ENCODE data around the gene STK11IP.

Gene STK11IP

DNA sequence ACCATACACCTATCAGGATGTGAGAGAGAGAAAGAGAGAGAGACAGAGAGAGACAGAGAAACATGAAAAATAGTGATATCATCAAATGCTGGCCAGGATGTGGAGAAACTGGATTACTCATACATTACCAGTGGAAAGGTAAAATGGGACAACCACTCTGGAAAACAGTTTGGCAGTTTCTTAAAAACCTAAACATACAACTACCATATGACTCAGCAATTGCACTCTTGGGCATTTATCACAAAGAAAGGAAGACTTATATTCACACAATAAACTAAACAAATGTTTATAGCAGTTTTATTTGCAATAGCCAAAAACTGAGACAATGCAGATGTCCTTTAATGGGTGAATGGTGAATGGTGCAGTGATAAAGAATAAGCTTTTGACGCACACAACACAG is 58.9 kb downstream of the STK11IP start:
- no peak for DNase-seq

GRCh38 chr2:219658196-219658846 is 60.7 kb downstream of the STK11IP start:
- no peak for DNase-seq

DNA sequence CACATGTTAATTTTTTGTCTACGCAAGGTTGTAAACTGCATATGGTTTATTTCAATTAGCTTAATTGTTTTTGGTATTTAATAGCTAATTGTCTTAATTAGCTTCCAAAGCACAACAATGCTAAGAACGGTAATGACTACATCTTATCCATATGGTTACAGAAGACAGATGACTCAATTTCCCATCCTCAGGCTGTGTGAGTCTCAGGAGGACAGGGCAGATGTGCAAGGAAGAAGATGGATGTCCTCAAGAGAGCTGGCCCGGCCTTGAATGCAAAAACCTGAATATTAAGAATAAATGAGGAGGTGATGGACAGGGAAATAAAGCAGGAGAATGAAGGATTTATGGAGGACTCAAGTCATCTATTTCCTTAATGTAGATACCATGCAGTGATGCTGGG is 61.2 kb downstream of the STK11IP start:
- DNase-seq: no peak

GRCh38 chr2:219661197-219661954 is 63.7 kb downstream of the STK11IP start:
- no peak for DNase-seq

- DNase-seq: no peak
These were observed 64.3 kb downstream of the STK11IP start for GRCh38 chr2:219661955-219662395.

GRCh38 chr2:219662566-219662965 is 64.9 kb downstream of the STK11IP start:
- no peak for DNase-seq

DNA sequence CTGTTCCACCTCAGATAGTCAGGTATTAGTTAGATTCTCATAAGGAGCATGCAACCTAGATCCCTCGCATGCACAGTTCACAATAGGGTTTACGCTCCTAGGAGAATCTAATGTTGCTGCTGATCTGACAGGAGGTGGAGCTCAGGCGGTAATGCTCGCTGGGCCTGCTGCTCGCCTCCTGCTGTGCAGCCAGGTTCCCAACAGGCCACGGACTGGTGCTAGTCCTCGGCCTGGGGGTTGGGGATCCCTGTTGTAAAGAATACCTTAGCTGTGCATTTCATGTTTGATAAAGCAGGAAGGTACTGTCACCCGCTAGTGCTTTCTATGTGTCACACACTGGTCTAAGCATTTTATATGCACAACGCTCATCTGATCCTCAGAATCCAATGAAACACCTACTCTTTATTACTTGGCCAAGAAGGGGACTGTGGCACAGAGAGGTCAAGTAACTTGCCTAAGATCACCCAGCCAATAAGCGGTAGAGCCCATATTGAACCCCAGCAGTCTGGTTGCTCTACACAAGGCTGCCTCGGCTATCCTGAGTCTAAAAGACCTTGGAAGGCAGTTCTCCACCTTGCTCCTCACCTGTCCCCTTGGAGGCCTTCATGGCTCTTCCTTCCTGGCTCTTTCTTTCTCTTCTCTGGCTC is 65.6 kb downstream of the STK11IP start:
- no peak for DNase-seq

DNA sequence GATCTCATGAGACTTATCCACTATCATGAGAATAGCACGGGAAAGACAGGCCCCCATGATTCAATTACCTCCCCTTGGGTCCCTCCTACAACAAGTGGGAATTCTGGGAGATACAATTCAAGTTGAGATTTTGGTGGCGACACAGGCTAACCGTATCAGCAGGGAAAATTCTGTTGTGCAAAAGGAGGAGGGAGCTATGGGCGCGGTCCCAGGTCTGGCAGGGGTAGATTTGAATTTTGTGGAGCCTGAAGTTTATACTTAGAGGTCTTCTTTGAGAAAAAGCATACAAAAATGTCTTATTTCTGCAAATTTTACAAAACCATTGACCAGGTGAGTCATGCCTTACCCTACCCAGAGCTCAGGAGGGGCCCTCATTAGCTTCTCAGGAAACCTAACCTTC is 66.4 kb downstream of the STK11IP start:
- DNase-seq: no peak

- DNase-seq: no peak
These were observed 67.3 kb downstream of the STK11IP start for GRCh38 chr2:219664944-219665343.

GRCh38 chr2:219665926-219666325 is 68.3 kb downstream of the STK11IP start:
- no peak for DNase-seq
